CD14-positive monocyte (primary cell): ENCODE data around the gene UCHL5. TPM values are rescaled to one million over a fixed set of nuclear protein-coding genes. Genes with fewer than 3 reads are reported as not detected.
A peak's percentile ranks its signal among the peaks of the same experiment; 100 is the strongest.

Source experiments
- DNase-seq, 3 donors: peaks; one replicate each; pipeline ENCODE4 v3.0.0-alpha.2; 2011 to 2022
- H2AFZ ChIP-seq: 2 replicates; pipeline ENCODE4 v1.6.0; 2012; ENCODE audit warnings: mild to moderate bottlenecking, low read depth, low read length, inconsistent platforms; ENCODE audit not compliant: insufficient read depth, poor library complexity, severe bottlenecking
- H3K27ac ChIP-seq, 2 donors: 1 replicate in 1 of 2; 2 replicates in 1 of 2; pipeline ENCODE4 v1.5.1; 2012 to 2013; ENCODE audit warnings: low read length in 2 of 2, control low read depth in 1 of 2, inconsistent platforms in 1 of 2, low read depth in 1 of 2, mild to moderate bottlenecking in 1 of 2
- H3K27me3 ChIP-seq, 2 donors: one replicate each; pipeline versions ENCODE4 v1.6.0 to v1.6.1; 2011 to 2013; ENCODE audit warnings: low read length in 2 of 2; ENCODE audit not compliant: control insufficient read depth in 2 of 2, insufficient read depth in 2 of 2
- H3K36me3 ChIP-seq, 2 donors: replicated peaks in 1 of 2; 1 replicate in 1 of 2; 2 replicates in 1 of 2; pipeline versions ENCODE4 v1.5.1 to v1.6.1; 2012 to 2013; ENCODE audit warnings: low read length in 2 of 2, control low read depth in 1 of 2, inconsistent platforms in 1 of 2, mild to moderate bottlenecking in 1 of 2; ENCODE audit not compliant: insufficient read depth in 2 of 2, control insufficient read depth in 1 of 2
- H3K4me1 ChIP-seq, 2 donors: 1 replicate in 1 of 2; 2 replicates in 1 of 2; pipeline versions ENCODE4 v1.5.1 to v1.6.1; 2012 to 2013; ENCODE audit warnings: low read length in 2 of 2, control low read depth in 1 of 2, inconsistent platforms in 1 of 2, mild to moderate bottlenecking in 1 of 2, moderate library complexity in 1 of 2; ENCODE audit not compliant: insufficient read depth in 2 of 2, control insufficient read depth in 1 of 2
- H3K4me2 ChIP-seq: replicated peaks from 2 replicates; pipeline ENCODE3; 2012; ENCODE audit warnings: low read length, moderate library complexity, mild to moderate bottlenecking; ENCODE audit not compliant: poor library complexity, severe bottlenecking; ENCODE audit errors: extremely low read depth
- H3K4me3 ChIP-seq, 3 experiments: fragments of 200-600 bp in 1 of 3; sonication (generic) in 1 of 3; replicated peaks in 1 of 3; 1 replicate in 2 of 3; 2 replicates in 1 of 3; pipeline ENCODE4 v1.5.1; 2011 to 2013; ENCODE audit warnings: low read length in 3 of 3, mild to moderate bottlenecking in 3 of 3, control low read depth in 2 of 3, low read depth in 2 of 3, inconsistent platforms in 1 of 3, moderate library complexity in 1 of 3
- H3K79me2 ChIP-seq: 2 replicates; pipeline ENCODE4 v1.6.0; 2012; ENCODE audit warnings: mild to moderate bottlenecking, control low read depth, inconsistent platforms, low read length, moderate library complexity; ENCODE audit not compliant: insufficient read depth
- H3K9ac ChIP-seq: 2 replicates; pipeline ENCODE4 v1.6.0; 2017; ENCODE audit warnings: low read length, mild to moderate bottlenecking; ENCODE audit not compliant: insufficient read depth, poor library complexity, severe bottlenecking
- H3K9me3 ChIP-seq, 2 donors: replicated peaks in 1 of 2; 1 replicate in 1 of 2; 2 replicates in 1 of 2; pipeline versions ENCODE4 v1.5.1 to v1.6.1; 2012 to 2013; ENCODE audit warnings: low read length in 2 of 2, control low read depth in 1 of 2; ENCODE audit not compliant: control insufficient read depth in 1 of 2, insufficient read depth in 1 of 2
- H4K20me1 ChIP-seq: 2 replicates; pipeline ENCODE4 v1.6.0; 2012; ENCODE audit warnings: mild to moderate bottlenecking, low read length, control low read depth, moderate library complexity; ENCODE audit not compliant: insufficient read depth
- H3K27ac Mint-ChIP-seq, 7 donors: one replicate each; pipeline ENCODE4 v1.8.0; 2020; ENCODE audit warnings: mild to moderate bottlenecking in 7 of 7, mixed read lengths in 7 of 7, moderate library complexity in 6 of 7, inconsistent platforms in 2 of 7
- H3K27me3 Mint-ChIP-seq, 3 donors: one replicate each; pipeline ENCODE4 v1.8.0; 2021 to 2022; ENCODE audit warnings: low read depth in 3 of 3, mild to moderate bottlenecking in 3 of 3, mixed read lengths in 3 of 3, moderate library complexity in 3 of 3, inconsistent platforms in 1 of 3
- H3K36me3 Mint-ChIP-seq, 2 donors: one replicate each; pipeline ENCODE4 v1.8.0; 2020; ENCODE audit warnings: mixed read lengths in 2 of 2, inconsistent platforms in 1 of 2, mild to moderate bottlenecking in 1 of 2
- H3K4me1 Mint-ChIP-seq: one replicate; pipeline ENCODE4 v1.8.0; 2020; ENCODE audit warnings: mild to moderate bottlenecking, mixed read lengths
- H3K4me3 Mint-ChIP-seq, 2 donors: one replicate each; pipeline ENCODE4 v1.8.0; 2020; ENCODE audit warnings: mild to moderate bottlenecking in 2 of 2, mixed read lengths in 2 of 2, moderate library complexity in 1 of 2
- H3K9me3 Mint-ChIP-seq, 7 donors: one replicate each; pipeline ENCODE4 v1.8.0; 2020 to 2022; ENCODE audit warnings: mixed read lengths in 7 of 7, mild to moderate bottlenecking in 6 of 7, moderate library complexity in 6 of 7, inconsistent platforms in 2 of 7
- CTCF ChIP-seq: fragments of 200-600 bp; IDR thresholded peaks from one replicate; pipeline ENCODE4 v1.8.0; 2022; ENCODE audit warnings: antibody characterized with exemption, mild to moderate bottlenecking
- WGBS: methylation state at CpG from one replicate; pipeline ENCODE4 v1.1.5; 2013; ENCODE audit warnings: missing lambda C conversion rate; ENCODE audit not compliant: insufficient coverage; 5-methylcytosine and 5-hydroxymethylcytosine counted together
- intact Hi-C, 2 donors: fragments of 100-400 bp; cut with micrococcal nuclease; formaldehyde crosslinking; loops; one replicate each; pipeline versions ENCODE4 v1.15.0 to v1.15.1; 2023
- polyA plus RNA-seq, 3 donors: library from polyadenylated mRNA; depleted of rRNA in 1 of 3; unstranded in 2 of 3; stranded (reverse) in 1 of 3; fragments of 300-500 nt in 2 of 3; fragments of >200 nt in 1 of 3; fragmentation: Illumina TruSeq in 2 of 3; gene quantifications; 1 replicate in 2 of 3; 2 replicates in 1 of 3; pipeline ENCODE4 v1.2.3, GENCODE V29; 2012 to 2021

The UCHL5 gene
- polyA plus RNA-seq, 3 donors, result 8.6 to 43.0 (median 29.6) TPM

DNA sequence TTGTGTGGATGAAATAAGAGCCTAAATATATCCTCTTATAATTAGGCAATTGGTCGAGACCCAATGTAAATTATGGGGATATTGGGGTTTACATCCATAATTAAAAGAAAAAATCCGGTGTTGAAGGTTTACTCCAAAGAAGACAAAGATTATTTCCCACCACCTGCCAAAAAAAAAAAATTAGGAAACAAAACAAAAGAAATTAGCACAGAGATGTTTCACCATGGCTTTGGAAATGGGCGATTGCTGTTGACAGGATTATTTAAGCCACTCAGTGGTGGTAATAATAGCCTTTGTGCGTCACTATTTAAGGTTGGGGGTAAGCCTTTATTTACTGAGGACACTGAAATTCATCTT, 46.6 kb upstream of the UCHL5 start:
- Mint-ChIP-seq H3K27ac (peak overlapping the region; percentile 85 to 92 (median 91)), H3K36me3 (peaks cover 2% of the 10 kb centered on the region in 2 donors), H3K4me3 (peak overlapping the region; percentile 88 to 95), H3K4me1 (peaks cover 23% of the 10 kb centered on the region), H3K27me3 (peaks cover 0 to 3% (median 1%) of the 10 kb centered on the region in 3 donors), H3K9me3 (no peaks in the 10 kb centered on the region)
- peak overlapping the region; percentile 90 for H2AFZ ChIP-seq
- H4K20me1 ChIP-seq, result peaks cover 25% of the 10 kb centered on the region
- peak overlapping the region; percentile 87 for H3K4me2 ChIP-seq
- intact Hi-C loops, result loop anchor here (5.0 to 10.0 kb wide), 2 partner anchors 48 to 51 kb away; partner anchors contain the start of genes RO60 (in 2 of the 2) and UCHL5 (in 2 of the 2)
- peaks cover 14 to 21% of the 10 kb centered on the region in 2 donors for H3K4me1 ChIP-seq
- DNase-seq, result no peak
- peak overlapping the region; percentile 63 to 97 (median 96) for H3K4me3 ChIP-seq
- peaks cover 35% of the 10 kb centered on the region for H3K79me2 ChIP-seq
- no peak for TF ChIP-seq CTCF
- H3K27me3 ChIP-seq, result no peaks in the 10 kb centered on the region
- H3K27ac ChIP-seq, result peak overlapping the region; percentile 66 to 90
- 60% methylated on average over 1 of the region's 4 CpGs for WGBS
- peak overlapping the region; percentile 88 for H3K9ac ChIP-seq
- H3K9me3 ChIP-seq, result no peaks in the 10 kb centered on the region
- H3K36me3 ChIP-seq, result peaks cover 3 to 6% of the 10 kb centered on the region in 2 donors

- Histone ChIP-seq H2AFZ (peak within 1 kb of the TSS; percentile 90), H4K20me1 (peaks cover 25% of the 10 kb centered on the region), H3K9me3 (no peaks in the 10 kb centered on the region), H3K9ac (peak within 1 kb of the TSS; percentile 88), H3K4me3 (peak within 1 kb of the TSS; percentile 63 to 97 (median 96)), H3K36me3 (peaks cover 7 to 13% of the 10 kb centered on the region in 2 donors), H3K79me2 (peaks cover 35% of the 10 kb centered on the region), H3K4me2 (peak within 1 kb of the TSS; percentile 87), H3K27me3 (no peaks in the 10 kb centered on the region), H3K4me1 (peaks cover 14 to 21% of the 10 kb centered on the region in 2 donors), H3K27ac (peak within 1 kb of the TSS; percentile 66 to 90)
- peaks cover 0 to 3% (median 1%) of the 10 kb centered on the region in 3 donors for H3K27me3 Mint-ChIP-seq
- peaks cover 23% of the 10 kb centered on the region for H3K4me1 Mint-ChIP-seq
- peak; percentile 70 to 79 (median 74) for DNase-seq
- H3K27ac Mint-ChIP-seq, result peak within 1 kb of the TSS; percentile 90 to 95 (median 93)
- peaks cover 8% of the 10 kb centered on the region in 2 donors for H3K36me3 Mint-ChIP-seq
- peak; percentile 25 for TF ChIP-seq CTCF
- H3K4me3 Mint-ChIP-seq, result peak within 1 kb of the TSS; percentile 88 to 95
- H3K9me3 Mint-ChIP-seq, result no peaks in the 10 kb centered on the region
- intact Hi-C loops, result loop anchor here (5.0 to 10.0 kb wide), 2 partner anchors 48 to 50 kb away; partner anchors contain the start of genes RO60 (in 2 of the 2) and UCHL5 (in 2 of the 2)
- WGBS, result under 1% methylated on average over 55 of the region's 73 CpGs
Observed at GRCh38 chr1:193104907-193105820, 46.0 kb upstream of the UCHL5 start, which contains the start of gene GLRX2. GLRX2 (minus strand) TSS chr1:193105414; CDS start chr1:193105382, 32 bp downstream.
